HG03135 (cell line): ENCODE measurements around the gene PLXNA2.
A peak's percentile ranks its signal among the peaks of the same experiment; 100 is the strongest.

Experiments
- ATAC-seq: cut with Tn5 transposase; IDR thresholded peaks from one replicate; pipeline ENCODE4 v1.9.1; 2021; ENCODE audit warnings: mild to moderate bottlenecking, moderate library complexity; ENCODE audit not compliant: unreplicated experiment

The PLXNA2 gene

DNA sequence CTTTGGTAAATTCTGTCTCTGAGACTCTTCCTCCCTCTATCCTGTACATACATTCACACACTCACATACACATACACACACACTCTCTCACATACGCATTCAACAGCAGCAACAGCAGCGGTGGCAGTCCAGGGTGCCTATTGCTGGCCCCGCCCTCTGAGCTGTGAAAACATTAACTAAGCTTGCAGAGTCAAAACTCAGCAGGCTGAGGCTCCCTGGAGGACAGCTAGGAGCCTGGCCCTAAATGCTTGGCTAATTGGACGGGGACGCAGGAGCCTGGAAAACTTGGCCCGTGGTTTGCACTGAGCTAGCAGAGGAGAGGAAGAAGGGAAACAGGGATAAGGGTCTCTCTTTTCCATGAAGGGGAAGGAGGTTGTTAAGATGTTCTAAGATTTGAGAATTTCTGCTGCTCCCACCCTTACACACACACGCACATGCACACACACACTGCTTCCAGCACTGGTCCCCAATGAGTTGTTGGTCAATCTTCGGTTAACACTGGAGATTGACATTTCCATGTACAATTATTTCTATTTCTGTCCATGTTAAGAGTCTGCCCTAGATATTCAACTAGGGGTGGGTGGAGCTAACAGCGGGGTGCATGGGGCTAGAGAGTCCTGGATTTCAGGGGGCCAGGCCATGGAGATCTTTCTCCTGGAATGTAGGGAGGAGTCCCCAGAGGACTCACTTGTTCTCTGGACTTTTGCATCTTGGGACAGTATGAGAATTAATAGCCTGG lies 94.2 kb downstream of the PLXNA2 start:
- no peak for ATAC-seq

DNA sequence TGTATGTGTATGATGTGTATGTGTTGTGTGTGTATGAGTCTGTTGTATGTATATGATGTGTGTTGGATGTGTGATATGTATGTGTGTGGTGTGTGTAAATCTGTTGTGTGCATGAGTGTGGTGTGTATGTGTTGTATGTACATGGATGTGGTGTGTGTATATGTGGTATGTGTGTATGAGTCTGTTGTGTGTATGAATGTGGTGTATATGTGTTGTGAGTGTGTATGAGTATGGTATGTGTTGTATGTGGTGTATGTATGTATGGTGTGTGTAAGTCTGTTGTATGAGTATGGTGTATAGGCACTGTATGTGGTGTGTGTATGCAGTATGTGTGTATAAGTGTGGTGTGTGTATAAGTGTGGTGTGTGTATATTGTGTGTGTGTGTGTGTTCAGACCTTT lies 95.0 kb downstream of the PLXNA2 start:
- no peak for ATAC-seq

DNA sequence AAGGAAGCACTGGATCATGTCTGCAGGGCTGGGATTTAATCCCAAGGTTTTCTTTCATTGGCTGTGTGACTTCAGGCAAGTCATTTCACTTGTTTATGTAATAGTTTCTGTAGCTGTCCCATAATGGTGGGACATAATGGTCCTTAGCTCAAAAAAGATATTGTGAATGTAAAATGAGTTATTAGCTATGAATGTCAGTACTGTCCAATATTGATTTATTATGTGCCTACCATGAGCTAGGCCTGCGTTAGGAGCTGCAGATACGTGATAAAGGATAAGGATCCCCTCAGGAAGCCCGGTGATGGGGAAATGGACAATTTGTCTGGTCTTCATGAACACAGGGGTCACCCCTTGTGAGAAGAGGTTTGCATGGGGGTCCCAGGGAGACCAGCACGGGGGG lies 95.8 kb downstream of the PLXNA2 start:
- no peak for ATAC-seq

DNA sequence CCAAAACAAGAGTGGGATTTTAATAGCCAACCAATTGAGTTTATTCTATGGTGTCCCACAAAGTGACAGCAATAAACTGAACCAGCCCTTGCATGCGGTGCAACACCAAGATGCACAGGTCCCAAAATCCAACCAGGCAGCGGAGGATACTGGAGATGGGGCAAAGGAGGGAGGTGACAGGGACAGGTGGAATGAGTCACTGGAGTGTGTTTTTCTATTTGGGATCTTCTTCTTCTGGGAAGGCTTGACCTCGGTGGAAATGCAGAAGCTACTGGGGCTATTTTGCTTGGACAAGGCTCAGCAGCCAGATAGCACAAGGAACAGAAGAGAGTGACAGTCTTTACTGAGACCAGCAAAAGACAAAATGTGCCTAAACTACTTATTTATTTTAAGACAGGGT lies 97.5 kb downstream of the PLXNA2 start:
- ATAC-seq: no peak

DNA sequence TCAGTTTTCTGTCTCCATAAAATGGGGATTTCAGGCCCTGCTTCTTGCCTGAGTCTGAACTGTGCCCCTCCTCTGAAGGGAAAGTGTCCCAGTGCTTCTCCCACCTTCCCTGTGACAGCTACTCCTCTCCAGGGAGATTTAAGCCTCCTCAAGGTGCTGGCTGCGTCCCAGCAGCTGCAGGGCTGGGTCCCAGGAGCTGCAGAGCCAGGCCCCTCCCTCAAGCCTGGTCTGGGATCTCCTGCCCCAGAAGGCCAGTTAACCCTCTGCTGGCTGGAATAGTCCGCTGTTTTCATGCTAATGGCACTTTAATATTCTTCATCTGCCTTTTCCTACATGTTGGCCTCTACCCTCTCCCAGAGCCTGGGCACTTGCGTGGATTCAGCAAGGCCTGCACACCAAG lies 99.0 kb downstream of the PLXNA2 start:
- no peak for ATAC-seq

DNA sequence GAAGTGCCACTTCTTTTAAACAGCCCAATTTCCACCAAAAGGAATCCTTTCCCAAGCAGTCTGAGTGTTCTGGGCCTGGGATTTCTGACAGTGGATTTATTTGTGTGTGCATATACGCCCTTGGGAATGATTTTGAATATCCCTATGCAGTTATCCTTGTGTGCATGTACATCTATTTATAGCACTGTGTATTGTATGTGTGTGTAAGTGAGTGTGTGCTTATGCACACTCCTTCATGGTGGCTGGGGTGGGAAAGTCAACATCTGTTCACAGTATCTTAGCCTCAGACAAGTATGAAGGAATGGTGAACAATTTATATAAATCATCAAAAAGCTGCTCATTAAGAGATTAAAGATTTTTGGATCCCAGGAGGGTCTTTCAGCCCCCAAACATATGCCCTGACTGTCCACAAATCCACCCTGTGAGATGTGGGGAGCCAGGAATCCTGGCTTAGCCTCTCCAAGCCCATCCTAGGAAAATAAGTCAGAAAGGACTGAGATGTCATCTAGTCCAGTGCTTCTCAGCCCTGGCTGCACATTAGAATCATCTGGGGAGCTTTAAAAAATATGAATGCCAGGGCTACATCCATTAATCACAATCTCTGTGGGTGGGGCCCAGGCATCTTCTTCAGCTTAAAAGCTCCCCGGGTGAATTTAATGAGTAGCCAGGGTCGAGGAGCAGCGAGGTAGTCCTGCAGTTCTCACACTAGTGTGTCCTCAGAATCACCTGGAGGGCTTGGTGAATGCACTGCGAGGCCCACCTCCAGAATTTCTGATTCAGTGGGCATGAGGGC lies 101.4 kb downstream of the PLXNA2 start:
- no peak for ATAC-seq

DNA sequence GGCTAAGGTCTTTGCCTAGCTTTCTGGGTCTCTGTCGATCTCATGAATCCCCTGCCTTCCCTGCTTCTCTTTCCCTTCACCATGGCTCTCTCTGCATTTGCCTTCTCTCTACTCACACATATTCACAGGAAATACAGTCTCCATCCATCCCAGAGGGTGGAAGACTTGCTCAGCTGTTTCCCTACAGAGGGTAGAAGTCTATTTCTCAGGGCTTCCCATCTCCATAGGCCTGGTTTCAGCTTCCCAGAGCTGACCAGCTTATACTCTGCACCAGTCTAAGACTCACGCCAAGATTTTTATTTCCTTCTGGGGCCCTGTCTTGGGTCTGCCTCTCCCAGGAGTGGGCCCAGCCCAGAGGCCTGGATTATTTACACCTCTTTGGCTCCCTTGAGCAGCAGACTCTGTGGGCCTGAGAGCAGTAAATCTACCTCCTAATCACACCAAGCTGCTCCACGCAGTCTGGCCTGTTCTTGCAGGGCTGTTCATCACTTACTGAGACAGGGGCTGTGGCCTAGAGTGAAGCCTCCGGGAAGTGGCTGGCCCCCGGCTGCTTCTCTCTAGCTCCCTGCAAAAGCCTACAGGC lies 102.5 kb downstream of the PLXNA2 start:
- ATAC-seq: no peak

DNA sequence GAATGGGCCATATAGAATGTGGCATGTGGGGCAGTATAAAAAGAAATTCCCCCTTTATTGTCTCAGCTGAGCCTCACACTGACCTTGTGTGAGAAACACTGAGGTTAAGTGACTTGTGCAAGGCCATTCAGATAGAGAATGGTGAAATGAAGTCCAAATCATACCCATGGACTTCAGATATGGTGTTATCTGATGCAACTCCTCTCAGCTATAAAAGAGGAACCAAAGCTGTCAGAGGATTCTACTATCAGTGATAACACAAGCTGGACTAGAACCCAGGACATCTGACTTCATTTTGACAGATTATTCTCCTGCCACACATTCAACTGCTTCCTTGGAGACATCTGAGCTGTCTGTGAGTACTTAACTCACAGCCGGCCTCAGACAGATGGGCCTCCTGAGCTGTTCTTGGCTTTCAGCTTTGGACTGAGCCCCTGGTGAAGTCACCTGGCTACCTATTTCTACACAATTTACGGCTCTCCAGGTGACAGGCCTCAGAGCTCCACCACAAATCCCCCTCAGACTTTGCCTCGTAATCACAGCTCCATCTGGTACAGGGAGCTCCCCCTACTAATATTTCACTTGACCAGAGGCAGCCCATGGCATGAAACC lies 104.6 kb downstream of the PLXNA2 start:
- no peak for ATAC-seq

DNA sequence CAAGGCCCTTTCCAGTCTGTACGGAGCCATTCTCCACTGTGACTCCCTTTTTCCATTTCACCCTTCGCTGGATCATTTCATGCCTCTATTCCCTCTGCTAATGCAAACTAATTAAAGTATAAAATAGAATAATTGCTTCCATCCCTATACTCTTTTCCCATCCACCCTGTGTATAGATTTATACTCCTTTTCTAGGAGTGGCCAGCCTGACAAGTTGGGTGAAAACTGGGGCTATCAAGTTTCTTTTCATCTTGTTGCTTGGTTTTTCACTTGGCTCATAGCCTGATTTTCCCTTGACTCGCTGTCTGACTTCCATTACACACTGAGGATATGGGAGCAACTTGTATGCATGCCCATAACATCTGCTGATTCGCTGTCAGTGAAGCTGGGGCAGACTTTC lies 107.0 kb downstream of the PLXNA2 start:
- ATAC-seq: no peak

DNA sequence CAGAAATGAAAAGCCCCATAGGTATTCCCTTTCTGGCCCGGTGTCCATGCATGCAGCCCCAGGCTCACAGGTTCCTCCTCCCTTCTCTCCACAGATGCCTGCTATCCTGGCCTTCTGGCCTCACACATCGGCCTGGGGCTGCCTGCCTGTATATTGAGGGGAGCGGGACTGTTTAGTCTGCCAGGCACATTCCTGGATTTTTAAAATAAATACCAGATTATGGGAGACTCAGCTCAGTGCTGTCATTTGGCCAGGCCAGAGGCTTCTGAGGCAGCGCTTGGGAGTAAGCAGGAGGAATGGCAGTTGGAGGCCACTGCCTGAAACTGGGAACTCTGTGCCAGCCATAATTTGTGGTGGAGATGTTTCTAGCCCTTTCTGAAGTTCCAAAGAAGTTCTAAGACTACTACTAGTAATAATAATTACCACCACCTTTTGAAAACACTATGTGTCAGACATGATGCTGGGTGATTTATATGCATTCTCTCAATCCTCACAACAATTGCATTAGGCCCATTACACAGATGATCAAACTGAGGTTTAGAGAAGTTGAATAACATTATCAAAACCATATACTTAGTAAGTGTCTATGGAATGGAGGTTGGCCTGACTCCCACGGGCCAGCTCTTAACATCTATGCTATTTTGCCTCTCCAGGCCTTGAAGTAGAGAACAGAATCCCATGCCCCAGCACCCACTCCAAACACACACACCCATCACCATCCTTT lies 107.6 kb downstream of the PLXNA2 start:
- no peak for ATAC-seq

DNA sequence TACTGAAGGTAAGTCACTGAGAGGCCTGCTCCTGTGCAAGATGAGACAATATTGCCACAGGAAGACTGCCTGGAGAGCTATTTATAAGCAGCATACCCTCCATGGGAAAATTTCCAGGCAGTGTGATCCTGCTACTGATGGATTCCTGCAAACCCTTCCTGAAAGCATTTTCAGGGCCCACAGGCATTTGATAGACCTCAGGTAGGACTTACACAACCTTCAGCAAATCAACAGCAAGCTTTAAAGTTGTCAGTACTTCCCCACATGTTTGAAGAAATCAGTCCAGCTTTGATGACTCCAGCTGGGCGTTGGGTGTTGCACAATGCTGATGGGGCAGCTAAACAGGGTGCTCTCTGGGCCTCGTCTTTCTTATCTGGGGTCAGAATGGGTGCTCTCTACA lies 108.8 kb downstream of the PLXNA2 start:
- ATAC-seq: no peak

DNA sequence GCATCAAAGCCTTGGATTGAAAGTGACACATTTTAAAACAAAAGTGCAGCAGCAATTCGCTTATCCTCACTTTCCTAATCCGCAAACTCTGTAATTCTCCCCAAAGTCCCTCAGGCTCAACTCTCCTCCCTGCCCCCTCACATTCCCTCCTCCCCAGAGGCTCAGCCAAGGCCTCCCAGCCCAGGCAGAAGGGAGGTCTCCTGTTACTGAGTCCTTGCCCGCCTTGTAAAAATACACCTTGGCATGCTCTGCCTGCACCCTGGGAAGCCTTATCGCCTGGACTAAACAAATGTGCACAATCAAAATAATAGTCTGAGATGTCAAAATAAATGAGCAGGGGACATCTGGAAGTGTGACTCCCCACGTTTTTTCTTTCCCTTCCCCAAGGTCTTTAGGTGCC lies 109.7 kb downstream of the PLXNA2 start:
- no peak for ATAC-seq

DNA sequence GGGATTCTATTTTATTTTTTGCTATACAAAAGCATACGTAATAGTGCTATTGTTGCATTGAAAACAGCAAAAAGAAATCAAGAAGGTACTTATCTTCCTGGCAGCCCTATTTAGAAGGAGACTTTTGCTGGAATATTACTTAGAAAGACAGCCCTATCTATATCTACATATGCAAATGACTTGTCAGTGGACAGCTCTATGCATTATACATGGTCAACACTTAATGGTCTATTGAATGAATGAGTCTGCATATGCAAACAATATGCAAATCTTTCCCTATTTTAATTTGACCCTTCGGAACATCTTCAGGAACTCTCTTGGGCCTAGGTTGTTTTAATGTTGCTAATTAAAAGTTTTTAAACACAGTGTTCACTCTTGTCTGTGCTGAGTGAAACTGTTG lies 110.8 kb downstream of the PLXNA2 start:
- no peak for ATAC-seq

DNA sequence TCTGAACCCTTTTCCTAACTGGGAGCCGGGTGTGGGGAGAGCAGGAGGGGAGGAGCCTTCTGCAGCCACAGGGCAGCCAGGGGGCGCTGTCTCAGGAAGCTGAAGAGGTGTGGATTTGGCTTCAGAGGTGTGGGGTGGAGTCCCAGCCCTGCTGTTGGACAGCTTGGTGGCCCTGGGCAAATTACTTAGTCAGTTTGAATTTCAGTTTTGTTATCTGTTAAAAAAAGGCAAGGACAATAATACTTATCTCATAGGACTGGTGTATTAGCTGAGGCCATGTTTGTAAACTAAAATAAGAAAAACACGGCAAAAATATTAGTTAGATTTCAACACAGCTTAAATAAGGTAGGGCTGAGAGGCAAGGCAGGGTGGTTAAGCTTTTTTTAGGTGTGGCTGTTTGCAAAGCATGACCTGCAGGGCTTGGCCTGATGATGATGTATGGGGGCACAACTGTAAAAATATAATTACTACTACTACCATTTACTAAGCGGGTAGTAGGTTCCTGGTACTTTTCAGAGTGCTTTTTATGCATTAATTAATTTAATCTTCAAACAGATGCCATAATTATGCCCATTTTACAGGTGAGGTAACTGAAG lies 111.8 kb downstream of the PLXNA2 start:
- ATAC-seq: peak; percentile 85

DNA sequence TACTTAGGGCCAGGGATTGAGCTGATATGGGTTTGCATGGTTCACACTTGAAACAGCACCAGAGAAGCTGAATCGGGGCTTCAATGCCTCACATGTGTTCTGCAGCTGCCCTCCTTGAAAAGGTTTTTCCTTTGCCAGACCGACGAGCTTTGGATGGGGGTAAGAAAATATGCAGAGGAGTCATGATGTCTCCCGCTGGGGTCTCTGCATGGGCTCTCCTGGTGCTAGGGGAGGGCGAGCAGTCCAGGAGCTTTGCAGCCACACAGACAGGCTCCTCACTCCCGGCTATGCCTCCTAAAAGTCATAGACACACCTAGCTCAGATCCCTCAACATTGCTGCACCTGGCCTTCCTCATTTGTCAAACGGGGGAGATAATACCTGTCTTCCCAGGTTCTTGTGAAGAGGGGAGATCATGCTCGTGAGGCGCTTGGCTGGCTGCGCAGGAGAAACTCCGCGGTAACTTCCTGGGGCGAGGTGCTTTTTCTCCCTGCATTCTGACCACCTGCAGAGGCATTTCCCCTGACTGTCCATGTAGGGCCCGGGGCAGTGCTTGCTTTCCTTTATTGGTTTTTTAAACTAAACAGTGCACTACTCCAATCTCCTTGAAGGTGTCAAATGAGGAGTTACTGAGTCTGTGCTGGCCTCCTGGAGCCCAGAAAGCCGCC lies 112.4 kb downstream of the PLXNA2 start:
- no peak for ATAC-seq

DNA sequence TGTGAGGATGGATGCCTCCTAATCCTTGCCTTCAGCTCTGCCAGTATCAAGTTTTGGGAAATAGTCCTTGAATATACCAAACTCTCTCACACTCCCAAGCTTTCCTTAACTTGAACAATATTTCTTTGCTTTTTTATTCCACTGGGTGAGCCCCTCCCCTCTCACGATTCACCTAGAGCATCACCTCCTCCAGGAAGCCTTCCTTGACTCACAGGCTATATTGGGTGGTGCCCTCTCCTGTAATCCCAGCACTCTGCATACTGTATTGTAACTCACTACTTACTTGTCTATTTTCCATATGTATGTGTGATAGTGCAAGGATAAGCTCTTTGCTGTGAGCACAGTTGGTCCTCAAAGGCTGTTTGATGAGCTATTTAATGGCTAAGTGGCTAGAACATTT lies 114.7 kb downstream of the PLXNA2 start:
- ATAC-seq: no peak

DNA sequence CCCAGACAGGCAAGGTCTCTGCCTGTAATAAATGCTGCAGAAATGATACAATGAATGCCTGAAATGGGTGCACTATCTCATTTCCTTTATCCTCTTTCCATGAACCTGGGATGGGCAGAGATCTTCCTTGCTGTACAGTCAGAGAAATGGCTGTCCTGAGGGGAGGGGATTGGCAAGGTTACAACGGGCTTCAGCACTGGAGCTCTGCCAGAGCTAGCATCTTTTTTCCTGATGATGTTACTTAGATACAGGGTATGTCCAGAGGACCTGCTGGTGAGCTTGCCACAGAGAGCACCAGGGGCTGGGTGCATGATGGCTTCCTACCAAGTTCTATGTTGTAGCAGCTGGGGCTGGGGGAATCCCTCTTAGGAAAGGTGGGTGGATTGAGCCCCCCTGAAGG lies 115.1 kb downstream of the PLXNA2 start:
- no peak for ATAC-seq

DNA sequence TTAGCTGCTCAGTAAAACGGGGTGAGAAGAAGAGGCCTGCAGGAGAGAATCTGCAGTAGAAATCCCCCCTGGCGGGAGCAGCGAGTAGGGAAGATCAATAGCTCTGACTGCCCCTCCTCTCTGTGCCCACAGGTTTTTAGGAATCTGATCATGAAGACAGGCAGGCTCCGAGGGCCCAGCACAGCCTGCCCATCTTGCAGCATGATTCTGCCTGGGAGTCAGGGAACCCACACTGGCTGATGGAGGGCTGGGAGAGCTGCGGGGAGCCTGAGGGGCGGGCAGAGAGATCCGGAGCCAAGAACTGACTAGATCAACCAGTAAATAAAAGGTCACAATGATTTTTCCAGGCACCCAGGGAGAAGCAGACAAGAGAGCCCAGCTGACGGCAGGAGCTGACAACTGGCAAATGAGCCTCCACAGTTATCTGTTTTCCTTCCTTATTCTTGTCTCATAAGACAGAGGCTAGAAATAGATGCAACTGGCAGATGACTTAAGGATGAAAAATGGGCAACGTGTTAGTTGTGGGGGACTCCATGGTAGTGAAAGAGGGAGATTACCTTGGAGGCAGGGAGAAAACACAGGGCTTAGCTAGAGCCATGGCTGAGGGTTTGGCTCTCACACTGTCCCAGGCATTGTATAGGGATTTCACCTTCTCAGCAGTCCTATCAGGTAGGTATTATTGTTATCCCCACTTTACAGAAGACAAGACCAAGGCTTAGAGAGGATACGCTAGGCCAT lies 116.2 kb downstream of the PLXNA2 start:
- ATAC-seq: no peak

DNA sequence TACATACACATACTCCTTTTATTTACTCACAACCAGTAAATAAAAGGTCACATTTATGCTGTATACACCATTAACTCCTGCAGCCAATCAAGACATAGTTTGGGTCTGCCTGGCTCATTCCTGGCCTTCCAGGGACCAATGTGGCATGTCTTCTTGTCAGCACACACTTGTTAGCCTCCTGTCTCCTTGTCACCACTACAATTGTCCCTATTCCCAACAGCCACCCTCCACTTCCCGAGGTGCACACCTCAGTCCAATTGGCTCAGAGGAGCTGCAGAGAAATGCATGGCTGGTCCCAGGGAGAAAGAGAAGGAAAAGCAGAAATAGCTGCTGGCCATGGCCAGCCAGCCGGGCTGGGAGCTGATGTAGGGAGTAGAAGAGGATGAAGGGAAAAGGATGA lies 116.9 kb downstream of the PLXNA2 start:
- no peak for ATAC-seq
